Measurements from ENCODE around the gene PHLDA2.

Gene PHLDA2

DNA sequence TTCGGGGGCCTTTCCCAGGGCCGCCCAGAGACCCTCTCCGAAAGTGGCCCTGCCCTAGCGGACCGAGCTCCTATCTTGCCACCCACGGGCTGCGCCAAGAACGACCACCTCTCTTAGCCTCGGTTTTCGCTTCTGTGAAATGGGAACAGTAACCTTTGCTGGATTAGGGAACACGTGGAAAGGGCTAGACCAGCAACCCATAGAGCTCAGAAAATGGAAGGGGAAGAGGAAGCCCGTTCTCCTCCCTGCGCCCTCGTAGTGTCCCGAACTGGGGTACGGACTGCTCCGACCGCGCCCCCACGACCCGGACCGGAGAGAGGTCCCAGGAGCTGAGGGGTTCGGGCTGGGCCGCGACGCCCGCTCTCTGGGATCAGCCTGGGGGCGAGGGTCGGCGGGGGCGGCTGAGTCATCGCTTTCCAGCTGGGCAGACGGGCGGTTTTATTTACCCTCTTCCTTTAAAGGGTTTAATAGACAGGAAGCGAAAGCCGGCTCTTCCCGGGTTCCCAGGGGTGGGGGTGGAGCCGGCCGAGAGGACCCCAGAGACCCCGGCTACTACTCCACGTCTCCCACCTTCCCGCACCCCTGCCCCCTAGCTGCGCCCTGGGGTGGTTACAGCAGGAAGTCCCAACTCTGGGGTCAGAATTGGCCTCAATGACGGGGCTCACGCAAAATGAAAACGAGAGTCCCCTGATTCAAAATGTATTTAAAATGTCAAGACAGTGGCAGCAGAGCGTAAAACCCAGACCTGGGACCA, 907 bp upstream of the PHLDA2 start:
- DNase-seq, result no peak

DNA sequence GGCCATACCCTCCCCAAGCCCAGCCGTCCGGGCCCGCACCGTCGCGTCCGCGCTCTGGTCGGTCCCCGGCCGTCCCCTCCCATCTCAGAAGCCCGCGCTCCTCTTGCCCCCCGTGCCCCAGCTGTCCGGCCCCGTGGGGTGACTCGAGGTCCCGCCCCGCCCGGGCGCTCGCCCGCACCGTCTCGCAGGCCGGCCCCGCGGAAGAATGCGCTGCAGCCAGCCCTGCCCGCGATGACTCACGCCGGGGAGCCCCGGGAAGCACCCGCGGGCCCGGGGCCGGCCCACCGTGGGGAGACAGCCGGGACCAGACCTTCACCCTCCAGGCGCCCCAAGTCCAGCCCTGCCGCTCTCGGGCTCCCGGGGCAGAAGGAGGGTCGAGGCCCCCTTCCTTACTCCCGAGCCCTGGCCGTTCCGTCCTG, 320 bp upstream of the PHLDA2 start:
- no peak for DNase-seq

DNA sequence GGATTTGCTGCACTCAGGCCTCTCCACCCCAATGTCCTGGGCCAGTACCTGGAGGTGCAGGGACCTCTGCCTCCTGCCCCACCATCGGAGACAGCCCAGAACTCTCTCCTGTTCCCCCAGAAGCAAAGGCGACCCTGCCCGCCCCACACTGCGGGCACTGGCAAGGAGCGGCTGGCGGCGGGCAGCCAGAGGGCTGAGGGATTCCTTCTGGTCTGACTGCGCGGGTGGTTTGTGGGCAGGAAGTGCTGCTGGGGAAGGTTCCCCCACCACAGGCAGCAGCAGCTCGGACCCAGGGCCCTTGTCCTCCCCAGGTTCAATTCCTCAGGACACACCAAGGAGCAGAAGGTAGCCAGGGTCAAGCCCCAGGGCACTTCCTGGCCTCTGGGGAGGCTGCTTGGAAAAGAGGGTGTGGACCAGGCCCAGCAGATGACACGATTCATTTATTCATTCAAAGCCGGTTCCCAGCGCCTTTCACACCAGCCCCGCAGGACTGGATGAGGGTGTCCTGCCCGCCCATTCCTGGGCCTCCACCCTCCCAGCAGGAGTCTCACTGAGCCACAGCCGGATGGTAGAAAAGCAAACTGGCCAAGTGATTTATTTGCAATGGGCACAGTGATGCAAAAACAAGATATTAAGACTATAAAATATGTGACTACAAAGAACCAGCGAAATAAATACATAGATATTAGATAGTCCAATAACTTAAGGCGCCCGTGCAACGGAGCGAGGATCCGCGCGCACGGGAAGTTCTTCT, 1.2 kb downstream of the PHLDA2 start:
- no peak for DNase-seq

- no peak for DNase-seq
Measured at GRCh38 chr11:2927121-2927800, 2.0 kb downstream of the PHLDA2 start.

DNA sequence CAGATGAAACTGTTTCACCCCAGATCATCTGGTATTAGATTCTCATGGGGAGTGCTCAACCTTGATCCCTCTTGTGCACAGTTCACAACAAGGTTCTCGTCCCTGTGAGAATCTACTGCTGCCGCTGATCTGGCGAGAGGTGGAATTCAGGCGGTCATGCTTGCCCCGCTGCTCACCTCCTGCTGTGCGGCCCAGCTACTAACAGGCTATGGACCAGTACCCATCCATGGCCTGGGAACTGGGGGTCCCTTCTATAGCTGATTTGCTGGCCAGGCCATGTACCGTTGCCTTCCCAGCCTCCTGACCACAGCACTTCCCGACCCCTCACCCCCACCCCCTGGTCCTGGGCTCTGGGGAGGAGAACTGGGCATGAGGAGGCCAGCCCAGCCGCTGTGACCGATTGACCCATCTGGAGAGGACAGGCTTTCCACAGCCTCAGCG, 2.6 kb downstream of the PHLDA2 start:
- DNase-seq, result no peak

- no peak for DNase-seq
Measured at GRCh38 chr11:2924821-2925675, 4.2 kb downstream of the PHLDA2 start.

DNA sequence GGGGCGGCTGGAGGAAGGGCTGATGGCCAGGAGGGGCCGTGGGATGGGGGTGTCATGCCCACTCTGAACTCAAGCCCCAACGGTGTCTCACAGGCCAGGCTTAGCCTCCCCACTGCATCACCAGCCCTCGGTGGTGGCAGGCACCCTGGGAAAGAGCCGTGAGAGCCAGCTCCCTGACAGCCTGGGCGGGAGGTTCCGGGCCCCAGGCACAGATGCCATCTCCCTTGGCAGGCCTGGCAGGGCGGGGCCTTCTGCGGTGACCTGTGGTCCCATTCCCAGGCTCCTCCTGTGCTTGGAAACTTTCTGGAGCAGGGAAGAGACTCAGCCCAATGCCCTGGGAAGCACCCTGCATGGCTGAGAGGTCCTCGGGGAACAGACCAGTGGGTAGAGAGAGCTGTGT, 4.8 kb downstream of the PHLDA2 start:
- no peak for DNase-seq

- DNase-seq, result no peak
Measured at GRCh38 chr11:2923446-2924375, 5.5 kb downstream of the PHLDA2 start.

DNA sequence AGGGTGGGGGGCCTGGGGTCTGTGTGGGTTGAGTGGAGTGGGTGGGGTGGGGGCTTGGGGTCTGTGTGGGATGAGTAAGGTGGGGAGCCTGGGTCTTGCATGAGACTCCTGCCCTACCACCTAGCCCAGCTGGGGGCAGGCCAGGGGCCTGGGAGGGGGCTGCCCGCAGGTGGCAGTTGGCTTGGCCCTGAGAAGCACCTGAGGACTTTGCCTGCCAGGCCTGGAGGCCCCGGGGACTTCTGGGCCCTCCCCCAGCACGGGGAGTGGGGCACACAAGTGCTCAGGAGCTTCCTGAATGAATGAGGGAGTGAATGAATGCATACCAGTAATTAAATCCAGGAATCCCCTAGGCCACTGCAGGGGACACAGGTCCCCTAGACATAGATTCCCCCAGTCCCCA, 6.6 kb downstream of the PHLDA2 start:
- DNase-seq, result no peak

GRCh38 chr11:2921742-2922493, 7.3 kb downstream of the PHLDA2 start:
- DNase-seq, result no peak

DNA sequence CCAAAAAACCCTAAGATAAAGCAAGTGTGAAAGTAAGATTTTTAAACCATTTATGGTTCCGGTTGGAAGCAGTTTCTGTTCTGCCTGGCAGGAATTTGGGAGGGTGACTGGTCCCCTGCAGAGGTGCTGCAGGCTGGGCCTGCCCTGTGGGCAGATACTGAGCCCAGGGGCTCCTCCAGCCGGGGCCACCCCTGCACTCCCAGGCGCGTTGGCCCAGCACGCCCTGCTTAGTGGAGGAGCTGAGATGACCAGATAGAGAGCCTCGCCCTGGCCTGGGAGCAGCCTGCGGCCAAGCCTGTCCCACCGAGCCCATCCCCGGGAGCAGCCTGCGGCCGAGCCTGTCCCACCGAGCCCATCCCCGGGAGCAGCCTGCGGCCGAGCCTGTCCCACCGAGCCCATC, 8.0 kb downstream of the PHLDA2 start:
- no peak for DNase-seq

GRCh38 chr11:2920343-2920742, 8.9 kb downstream of the PHLDA2 start:
- DNase-seq, result no peak

DNA sequence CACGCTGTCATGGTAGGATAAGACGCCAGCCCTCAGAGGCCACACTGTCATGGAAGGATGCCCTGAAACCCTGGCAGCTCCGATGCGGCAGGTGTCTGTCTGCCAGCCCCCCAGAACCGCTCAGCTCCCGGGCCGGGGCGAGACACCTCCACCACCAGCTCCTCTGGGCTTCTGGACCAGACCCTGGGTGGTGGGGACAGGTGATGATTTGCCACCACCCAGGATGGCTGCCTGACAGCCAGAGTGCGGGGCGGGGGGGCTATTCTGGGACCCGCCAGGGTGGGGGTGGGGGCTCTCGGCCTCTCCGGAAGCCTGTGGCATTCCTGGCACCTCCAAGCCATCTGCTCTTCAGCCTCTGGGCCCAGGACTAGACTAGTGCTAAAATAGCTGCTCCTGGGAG, 9.4 kb downstream of the PHLDA2 start:
- DNase-seq, result no peak

DNA sequence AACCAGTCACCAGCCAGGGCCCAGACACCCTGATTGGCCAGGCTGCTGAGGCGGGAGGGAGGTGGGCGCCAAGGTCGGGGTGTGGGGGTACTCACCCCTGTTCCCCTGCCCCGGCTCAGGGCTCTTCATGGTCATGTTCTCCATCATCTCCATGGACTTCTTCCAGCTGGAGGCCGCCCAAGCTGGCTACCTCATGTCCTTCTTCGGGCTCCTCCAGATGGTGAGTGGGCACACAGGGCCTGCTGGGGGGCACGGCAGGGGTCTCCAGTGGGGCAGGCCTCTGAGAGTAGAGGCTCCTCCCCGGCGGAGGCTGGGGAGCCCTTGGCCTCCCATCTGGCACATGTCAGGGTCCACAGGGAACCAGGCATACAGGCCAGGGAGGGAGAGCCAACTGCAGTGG, 10.0 kb downstream of the PHLDA2 start:
- no peak for DNase-seq

- DNase-seq, result no peak
Measured at GRCh38 chr11:2917842-2918490, 11.3 kb downstream of the PHLDA2 start.

GRCh38 chr11:2916892-2917645, 12.2 kb downstream of the PHLDA2 start:
- no peak for DNase-seq

DNA sequence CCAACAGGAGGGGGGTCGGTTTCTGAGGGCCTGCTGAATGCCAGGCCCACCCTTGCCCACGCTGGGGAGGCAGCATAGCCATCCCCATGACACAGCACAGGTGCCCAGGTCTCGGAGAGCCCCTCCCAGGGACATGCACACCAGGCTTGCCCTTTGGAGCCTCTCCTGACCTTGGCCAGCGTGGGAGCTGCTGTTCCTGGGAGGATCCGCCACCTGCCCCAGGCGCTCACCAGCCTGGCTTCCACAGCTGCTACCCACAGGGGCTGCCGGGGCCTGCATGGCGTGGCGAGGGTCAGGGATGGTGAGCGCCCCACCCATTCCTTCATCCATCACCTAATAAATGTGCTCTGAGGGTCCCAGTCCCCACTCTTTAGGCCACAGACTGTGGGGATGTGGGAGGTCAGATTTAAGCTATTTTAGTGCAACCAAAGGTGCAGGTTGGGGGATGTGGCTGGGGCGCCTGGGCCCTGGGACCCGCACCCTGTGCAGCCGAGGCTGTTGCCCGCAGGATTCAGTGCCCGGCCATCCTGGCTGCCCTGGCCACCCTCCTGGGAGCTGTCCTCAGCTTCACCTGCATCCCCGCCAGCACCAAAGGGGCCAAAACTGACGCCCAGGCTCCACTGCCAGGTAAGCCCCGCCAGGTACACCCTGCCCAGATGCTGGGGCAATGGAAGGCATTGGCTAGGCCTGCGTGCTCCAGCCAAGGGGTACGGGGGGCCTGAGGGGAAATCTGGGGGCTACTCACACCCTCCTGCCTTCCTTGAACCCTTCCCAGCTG, 12.9 kb downstream of the PHLDA2 start:
- no peak for DNase-seq

- DNase-seq, result no peak
Measured at GRCh38 chr11:2915473-2915872, 13.7 kb downstream of the PHLDA2 start.

All from C1 segment of cervical spinal cord (tissue), 14 donors.